H9 (cell line): ENCODE data around the gene CRHR2. TPM values are rescaled to one million over a fixed set of nuclear protein-coding genes. Genes with fewer than 3 reads are reported as not detected.

ENCODE experiments used
- DNase-seq: peaks from one replicate; pipeline ENCODE4 v3.0.0-alpha.2; 2017
- H2AFZ ChIP-seq: one replicate; pipeline ENCODE4 v1.6.1; 2013; ENCODE audit warnings: mild to moderate bottlenecking, low read length, control low read depth, moderate library complexity
- H2AK5ac ChIP-seq: 2 replicates; pipeline ENCODE4 v1.6.1; 2013; ENCODE audit warnings: low read length, control low read depth, mixed read lengths; ENCODE audit not compliant: insufficient read length
- H2BK120ac ChIP-seq: one replicate; pipeline ENCODE4 v1.6.1; 2013; ENCODE audit warnings: low read depth, mild to moderate bottlenecking, low read length, control low read depth, inconsistent platforms; ENCODE audit not compliant: poor library complexity, severe bottlenecking
- H2BK12ac ChIP-seq: 2 replicates; pipeline ENCODE4 v1.6.1; 2013; ENCODE audit warnings: low read length, control low read depth, mixed read lengths, low read depth; ENCODE audit not compliant: insufficient read length
- H2BK15ac ChIP-seq: 2 replicates; pipeline ENCODE4 v1.6.1; 2013; ENCODE audit warnings: low read depth, low read length, control low read depth
- H2BK20ac ChIP-seq: one replicate; pipeline ENCODE4 v1.6.1; 2013; ENCODE audit warnings: low read depth, mild to moderate bottlenecking, low read length, control low read depth, inconsistent platforms; ENCODE audit not compliant: poor library complexity, severe bottlenecking
- H2BK5ac ChIP-seq: 2 replicates; pipeline ENCODE4 v1.6.1; 2013; ENCODE audit warnings: low read length, control low read depth, mixed read lengths; ENCODE audit not compliant: insufficient read length
- H3K14ac ChIP-seq: 2 replicates; pipeline ENCODE4 v1.6.1; 2013; ENCODE audit warnings: low read length, control low read depth; ENCODE audit not compliant: insufficient read depth
- H3K18ac ChIP-seq: 2 replicates; pipeline ENCODE4 v1.6.1; 2013; ENCODE audit warnings: low read depth, mild to moderate bottlenecking, mixed read lengths, low read length, control low read depth; ENCODE audit not compliant: insufficient read length
- H3K23ac ChIP-seq: 2 replicates; pipeline ENCODE4 v1.6.1; 2013; ENCODE audit warnings: low read length, control low read depth, mixed read lengths, low read depth; ENCODE audit not compliant: insufficient read length
- H3K23me2 ChIP-seq: 2 replicates; pipeline ENCODE4 v1.6.1; 2013; ENCODE audit warnings: low read depth, mild to moderate bottlenecking, mixed read lengths, low read length, control low read depth; ENCODE audit not compliant: insufficient read length, poor library complexity, severe bottlenecking
- H3K27ac ChIP-seq: 2 replicates; pipeline ENCODE4 v1.5.1; 2013; ENCODE audit warnings: low read length, control low read depth, mixed read lengths, low read depth; ENCODE audit not compliant: insufficient read length
- H3K27me3 ChIP-seq: 2 replicates; pipeline ENCODE4 v1.6.1; 2013; ENCODE audit warnings: low read length, control low read depth, inconsistent platforms; ENCODE audit not compliant: insufficient read depth
- H3K4ac ChIP-seq: 2 replicates; pipeline ENCODE4 v1.6.1; 2013; ENCODE audit warnings: low read depth, mild to moderate bottlenecking, control low read depth, inconsistent platforms, low read length, moderate library complexity
- H3K4me1 ChIP-seq: 2 replicates; pipeline ENCODE4 v1.6.1; 2013; ENCODE audit warnings: low read length, control low read depth, inconsistent platforms; ENCODE audit not compliant: insufficient read depth
- H3K4me2 ChIP-seq: 2 replicates; pipeline ENCODE4 v1.6.1; 2013; ENCODE audit warnings: low read length, control low read depth, mixed read lengths; ENCODE audit not compliant: insufficient read length, insufficient read depth
- H3K56ac ChIP-seq: 2 replicates; pipeline ENCODE4 v1.6.1; 2013; ENCODE audit warnings: low read depth, mild to moderate bottlenecking, mixed read lengths, low read length, control low read depth; ENCODE audit not compliant: insufficient read length
- H3K79me1 ChIP-seq: 2 replicates; pipeline ENCODE4 v1.6.1; 2013; ENCODE audit warnings: low read depth, mild to moderate bottlenecking, moderate library complexity, low read length, control low read depth, inconsistent platforms; ENCODE audit not compliant: insufficient read depth, poor library complexity, severe bottlenecking
- H3K79me2 ChIP-seq: 2 replicates; pipeline ENCODE4 v1.6.1; 2013; ENCODE audit warnings: low read length, control low read depth, inconsistent platforms; ENCODE audit not compliant: insufficient read depth
- H3K9ac ChIP-seq: 2 replicates; pipeline ENCODE4 v1.6.1; 2013; ENCODE audit warnings: low read length, control low read depth, mixed read lengths; ENCODE audit not compliant: insufficient read length; ENCODE audit errors: extremely low read depth
- H3K9me3 ChIP-seq: one replicate; pipeline ENCODE4 v1.6.1; 2013; ENCODE audit warnings: low read depth, low read length, inconsistent platforms; ENCODE audit not compliant: control insufficient read depth
- H3T11ph ChIP-seq: one replicate; pipeline ENCODE4 v1.6.1; 2013; ENCODE audit warnings: mild to moderate bottlenecking, low read length, control low read depth, inconsistent platforms
- H4K20me1 ChIP-seq: one replicate; pipeline ENCODE4 v1.6.1; 2013; ENCODE audit not compliant: control insufficient read depth, insufficient read length, insufficient read depth
- H4K5ac ChIP-seq: 2 replicates; pipeline ENCODE4 v1.6.1; 2013; ENCODE audit warnings: low read depth, mild to moderate bottlenecking, mixed read lengths, low read length, control low read depth; ENCODE audit not compliant: insufficient read length
- H4K8ac ChIP-seq: replicated peaks from 2 replicates; pipeline ENCODE4 v1.6.1; 2013; ENCODE audit warnings: low read length, control low read depth, mixed read lengths, low read depth; ENCODE audit not compliant: insufficient read length
- H4K91ac ChIP-seq: 2 replicates; pipeline ENCODE4 v1.6.1; 2013; ENCODE audit warnings: low read depth, mild to moderate bottlenecking, moderate library complexity, mixed read lengths, low read length, control low read depth; ENCODE audit not compliant: insufficient read length
- H3K27ac Mint-ChIP-seq, 3 experiments: 2 replicates in 2 of 3; 3 replicates in 1 of 3; pipeline ENCODE4 v1.8.0; 2020 to 2021; ENCODE audit warnings: mixed read lengths in 3 of 3, mild to moderate bottlenecking in 1 of 3, moderate library complexity in 1 of 3
- H3K27me3 Mint-ChIP-seq: 2 replicates; pipeline ENCODE4 v1.8.0; 2021; ENCODE audit warnings: low read depth, mild to moderate bottlenecking, moderate library complexity, mixed read lengths
- H3K36me3 Mint-ChIP-seq, 3 experiments: 2 replicates in 2 of 3; 3 replicates in 1 of 3; pipeline ENCODE4 v1.8.0; 2020 to 2021; ENCODE audit warnings: low read depth in 3 of 3, mixed read lengths in 3 of 3; ENCODE audit not compliant: insufficient read depth in 1 of 3
- H3K4me1 Mint-ChIP-seq, 2 experiments: 2 replicates each; pipeline ENCODE4 v1.8.0; 2020; ENCODE audit warnings: mixed read lengths in 2 of 2
- H3K4me3 Mint-ChIP-seq, 2 experiments: 2 replicates in 1 of 2; 3 replicates in 1 of 2; pipeline ENCODE4 v1.8.0; 2020 to 2021; ENCODE audit warnings: mild to moderate bottlenecking in 2 of 2, mixed read lengths in 2 of 2, moderate library complexity in 1 of 2
- H3K9me3 Mint-ChIP-seq, 2 experiments: 2 replicates in 1 of 2; 3 replicates in 1 of 2; pipeline ENCODE4 v1.8.0; 2020; ENCODE audit warnings: mild to moderate bottlenecking in 2 of 2, mixed read lengths in 2 of 2, moderate library complexity in 1 of 2
- WGBS: extraction: QIAGEN DNeasy Blood & Tissue Kit; methylation state at CpG from one replicate; pipeline ENCODE4 v1.1.7; 2013; ENCODE audit warnings: missing lambda C conversion rate, low lambda C conversion rate, mixed read lengths; ENCODE audit not compliant: insufficient read length; ENCODE audit errors: extremely low coverage; 5-methylcytosine and 5-hydroxymethylcytosine counted together
- total RNA-seq: library from RNA; stranded (reverse); gene quantifications from 2 replicates; pipeline ENCODE4 v1.2.1, GENCODE V29; 2021
- TF ChIP-seq, protein P1 (sequence below): fragments of 200-600 bp; sonication (generic); conservative IDR thresholded peaks from 3 replicates; pipeline ENCODE4 v1.8.0; 2021; ENCODE audit warnings: antibody characterized with exemption, mild to moderate bottlenecking

The CRHR2 gene
- total RNA-seq, 1 experiment from 2014 or later, result 0.07 TPM

DNA sequence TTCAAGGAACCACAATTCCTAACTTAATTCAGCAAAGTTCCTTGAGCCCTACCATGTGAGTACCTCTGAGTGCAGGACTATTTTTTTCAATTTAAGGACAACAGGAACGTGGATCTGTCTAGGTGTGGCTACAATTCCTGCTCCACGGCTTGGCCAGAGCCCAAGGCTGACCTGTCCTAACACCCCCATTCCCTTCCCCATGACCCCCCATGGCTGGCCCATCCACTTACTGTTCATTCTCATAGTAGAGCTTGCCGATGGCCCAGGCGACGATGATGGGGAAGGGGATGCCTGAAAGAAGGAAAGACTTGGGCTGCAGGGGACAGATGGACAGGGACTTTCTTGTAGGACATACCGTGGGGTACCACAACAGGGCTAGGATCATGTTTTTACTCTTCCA lies 20.3 kb downstream of the CRHR2 start:
- H3T11ph ChIP-seq, result no peak overlapping the region
- no peak overlapping the region for H3K9ac ChIP-seq
- WGBS, result no CpG with 5 or more reads among the region's 6 CpGs
- H4K8ac ChIP-seq, result no peak overlapping the region
- H2BK5ac ChIP-seq, result no peak overlapping the region
- H2BK15ac ChIP-seq, result no peak overlapping the region
- H4K20me1 ChIP-seq, result no peaks in the 10 kb centered on the region
- no peak overlapping the region for H2AK5ac ChIP-seq
- no peaks in the 10 kb centered on the region for H3K4me1 ChIP-seq
- DNase-seq, result no peak
- Mint-ChIP-seq H3K4me3 (no peak overlapping the region), H3K9me3 (no peaks in the 10 kb centered on the region), H3K27me3 (no peaks in the 10 kb centered on the region; the same call in 1 of the 2 replicates), H3K27ac (no peak overlapping the region), H3K36me3 (peaks cover 0 to 2% (median 0%) of the 10 kb centered on the region in 3 experiments; a peak in 1 of 7 replicates), H3K4me1 (peaks cover 7% of the 10 kb centered on the region in 2 experiments)
- H2BK20ac ChIP-seq, result no peak overlapping the region
- no peak overlapping the region for H2BK12ac ChIP-seq
- H3K27me3 ChIP-seq, result no peaks in the 10 kb centered on the region
- H3K27ac ChIP-seq, result no peak overlapping the region
- H2BK120ac ChIP-seq, result no peak overlapping the region
- H3K79me2 ChIP-seq, result no peaks in the 10 kb centered on the region
- H3K4me2 ChIP-seq, result no peak overlapping the region
- no peaks in the 10 kb centered on the region for H3K9me3 ChIP-seq
- H4K5ac ChIP-seq, result no peak overlapping the region
- H3K79me1 ChIP-seq, result no peaks in the 10 kb centered on the region
- H2AFZ ChIP-seq, result no peak overlapping the region
- H3K23ac ChIP-seq, result no peak overlapping the region
- TF ChIP-seq, protein P1, sequence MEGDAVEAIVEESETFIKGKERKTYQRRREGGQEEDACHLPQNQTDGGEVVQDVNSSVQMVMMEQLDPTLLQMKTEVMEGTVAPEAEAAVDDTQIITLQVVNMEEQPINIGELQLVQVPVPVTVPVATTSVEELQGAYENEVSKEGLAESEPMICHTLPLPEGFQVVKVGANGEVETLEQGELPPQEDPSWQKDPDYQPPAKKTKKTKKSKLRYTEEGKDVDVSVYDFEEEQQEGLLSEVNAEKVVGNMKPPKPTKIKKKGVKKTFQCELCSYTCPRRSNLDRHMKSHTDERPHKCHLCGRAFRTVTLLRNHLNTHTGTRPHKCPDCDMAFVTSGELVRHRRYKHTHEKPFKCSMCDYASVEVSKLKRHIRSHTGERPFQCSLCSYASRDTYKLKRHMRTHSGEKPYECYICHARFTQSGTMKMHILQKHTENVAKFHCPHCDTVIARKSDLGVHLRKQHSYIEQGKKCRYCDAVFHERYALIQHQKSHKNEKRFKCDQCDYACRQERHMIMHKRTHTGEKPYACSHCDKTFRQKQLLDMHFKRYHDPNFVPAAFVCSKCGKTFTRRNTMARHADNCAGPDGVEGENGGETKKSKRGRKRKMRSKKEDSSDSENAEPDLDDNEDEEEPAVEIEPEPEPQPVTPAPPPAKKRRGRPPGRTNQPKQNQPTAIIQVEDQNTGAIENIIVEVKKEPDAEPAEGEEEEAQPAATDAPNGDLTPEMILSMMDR, result no peak
- no peak overlapping the region for H3K18ac ChIP-seq
- H3K56ac ChIP-seq, result no peak overlapping the region
- no peak overlapping the region for H3K4ac ChIP-seq
- no peak overlapping the region for H4K91ac ChIP-seq
- no peaks in the 10 kb centered on the region for H3K23me2 ChIP-seq
- H3K14ac ChIP-seq, result no peak overlapping the region
